OCI-LY1 (cell line): ENCODE data around the gene NMT1.

Source experiments
- H2AFZ ChIP-seq: fragments of 200-600 bp; sonication (generic), shearing (Covaris generic); 2 replicates; pipeline ENCODE4 v1.6.0; 2014; ENCODE audit warnings: antibody characterized with exemption, mild to moderate bottlenecking, low read length
- H3F3A ChIP-seq: fragments of 200-600 bp; sonication (generic), shearing (Covaris generic); 2 replicates; pipeline ENCODE4 v1.6.0; 2014; ENCODE audit warnings: mild to moderate bottlenecking, antibody characterized with exemption, low read length, moderate library complexity; ENCODE audit not compliant: insufficient read depth
- H3K27ac ChIP-seq: fragments of 200-600 bp; sonication (generic); 2 replicates; pipeline ENCODE4 v1.5.1; 2014; ENCODE audit warnings: low read length, mixed run types, mild to moderate bottlenecking, low read depth; ENCODE audit not compliant: poor library complexity, severe bottlenecking
- H3K27me3 ChIP-seq: fragments of 200-600 bp; sonication (generic); 2 replicates; pipeline ENCODE4 v1.6.0; 2014; ENCODE audit warnings: antibody characterized with exemption, mild to moderate bottlenecking, low read length, moderate library complexity; ENCODE audit not compliant: insufficient read depth
- H3K36me3 ChIP-seq: fragments of 200-600 bp; sonication (generic); 2 replicates; pipeline ENCODE4 v1.6.1; 2014; ENCODE audit warnings: mild to moderate bottlenecking, antibody characterized with exemption, low read length, moderate library complexity, mixed read lengths; ENCODE audit not compliant: insufficient read depth
- H3K4me1 ChIP-seq: fragments of 200-600 bp; sonication (generic); 2 replicates; pipeline ENCODE4 v1.5.1; 2014; ENCODE audit warnings: mild to moderate bottlenecking, low read length, moderate library complexity; ENCODE audit not compliant: insufficient read depth, severe bottlenecking
- H3K4me2 ChIP-seq: fragments of 200-600 bp; sonication (generic), shearing (Covaris generic); 2 replicates; pipeline ENCODE4 v1.6.1; 2014; ENCODE audit warnings: low read length
- H3K4me3 ChIP-seq: fragments of 200-600 bp; sonication (generic); 2 replicates; pipeline ENCODE4 v1.5.1; 2014; ENCODE audit warnings: low read length, low read depth, mild to moderate bottlenecking, mixed read lengths; ENCODE audit not compliant: poor library complexity, severe bottlenecking
- H3K79me2 ChIP-seq: fragments of 200-600 bp; shearing (Covaris generic); 2 replicates; pipeline ENCODE4 v1.6.1; 2016; ENCODE audit warnings: mixed run types, low read length, mixed read lengths; ENCODE audit not compliant: insufficient read depth
- H3K9ac ChIP-seq: fragments of 200-600 bp; sonication (generic), shearing (Covaris generic); 2 replicates; pipeline ENCODE4 v1.6.1; 2014; ENCODE audit warnings: mild to moderate bottlenecking, low read length, mixed read lengths
- H3K9me2 ChIP-seq: fragments of 200-600 bp; sonication (generic), shearing (Covaris generic); 2 replicates; pipeline ENCODE4 v1.6.1; 2014; ENCODE audit warnings: low read depth, mild to moderate bottlenecking, low read length, mixed read lengths
- H3K9me3 ChIP-seq: fragments of 200-600 bp; shearing (Covaris generic); 2 replicates; pipeline ENCODE4 v1.6.1; 2014; ENCODE audit warnings: low read length, mixed read lengths
- H4K20me1 ChIP-seq: fragments of 200-600 bp; sonication (generic), shearing (Covaris generic); 2 replicates; pipeline ENCODE4 v1.6.0; 2016; ENCODE audit warnings: mild to moderate bottlenecking, low read length; ENCODE audit not compliant: insufficient read depth
- EZH2 ChIP-seq: fragments of 200-600 bp; sonication (generic), shearing (Covaris generic); IDR thresholded peaks from 2 replicates; pipeline ENCODE4 v1.8.0; 2017; ENCODE audit warnings: borderline replicate concordance, mixed run types, mild to moderate bottlenecking, antibody characterized with exemption, low read length, moderate library complexity, mixed read lengths
- TF ChIP-seq, protein P1 (sequence below): fragments of 200-600 bp; sonication (generic), shearing (Covaris generic); IDR thresholded peaks from 2 replicates; pipeline ENCODE4 v1.5.1; 2017; ENCODE audit warnings: mild to moderate bottlenecking, antibody characterized with exemption, low read length, moderate library complexity, mixed read lengths

Gene NMT1

DNA sequence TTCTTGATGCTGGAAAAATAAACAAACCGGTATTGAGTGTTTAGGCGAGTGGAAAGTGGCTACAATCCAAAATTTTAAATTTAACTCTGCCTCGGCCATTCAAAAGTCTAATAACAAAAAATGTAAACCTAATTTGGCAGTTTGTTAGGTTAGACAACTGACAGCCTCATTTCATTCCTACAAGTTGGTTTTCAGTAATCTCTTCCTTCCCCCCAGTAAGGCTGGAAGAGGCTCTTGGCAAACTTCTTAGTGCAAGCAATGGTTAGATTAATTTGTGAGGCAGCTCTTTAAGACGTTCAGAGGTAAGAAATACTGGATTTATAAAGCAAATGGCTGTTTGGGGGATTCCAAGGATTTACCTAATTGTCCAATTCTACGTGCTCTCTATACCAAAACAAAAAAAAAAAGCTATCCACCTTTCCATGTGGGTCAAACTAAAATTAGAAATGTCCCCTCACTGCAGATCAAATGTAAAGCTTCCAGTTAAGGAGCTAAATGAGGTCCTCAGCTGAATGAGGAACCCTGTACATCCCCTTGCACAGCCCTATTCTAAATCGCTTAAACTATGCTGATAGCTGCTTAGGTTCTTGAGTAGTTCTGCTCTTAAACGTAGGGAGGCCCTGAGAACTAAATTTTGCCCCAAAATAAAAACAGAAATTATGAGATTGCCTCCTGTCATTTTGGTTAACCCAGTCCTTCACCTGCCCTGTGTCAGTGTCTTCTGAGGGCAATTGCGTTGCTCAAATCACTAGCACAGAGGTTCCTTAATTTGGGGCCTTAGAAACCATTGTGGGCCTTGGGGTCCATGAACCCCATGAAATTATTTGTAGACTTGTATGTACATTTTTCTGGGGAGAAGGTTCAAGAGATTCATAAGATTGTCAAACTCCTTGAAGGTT is 90.0 kb downstream of the NMT1 start:
- H3K9me2 ChIP-seq: no peaks in the 10 kb centered on the region
- peaks cover 9% of the 10 kb centered on the region; the same call in 1 of the 2 replicates for H3F3A ChIP-seq
- no peak overlapping the region for H3K9ac ChIP-seq
- no peaks in the 10 kb centered on the region for H3K27me3 ChIP-seq
- H2AFZ ChIP-seq: no peak overlapping the region
- H4K20me1 ChIP-seq: no peaks in the 10 kb centered on the region
- H3K36me3 ChIP-seq: no peaks in the 10 kb centered on the region
- peak overlapping the region; percentile 82; the same call in 1 of the 2 replicates for H3K4me2 ChIP-seq
- H3K9me3 ChIP-seq: no peaks in the 10 kb centered on the region
- no peaks in the 10 kb centered on the region for H3K79me2 ChIP-seq
- H3K27ac ChIP-seq: no peak overlapping the region
- TF ChIP-seq EZH2: no peak
- TF ChIP-seq, protein P1, sequence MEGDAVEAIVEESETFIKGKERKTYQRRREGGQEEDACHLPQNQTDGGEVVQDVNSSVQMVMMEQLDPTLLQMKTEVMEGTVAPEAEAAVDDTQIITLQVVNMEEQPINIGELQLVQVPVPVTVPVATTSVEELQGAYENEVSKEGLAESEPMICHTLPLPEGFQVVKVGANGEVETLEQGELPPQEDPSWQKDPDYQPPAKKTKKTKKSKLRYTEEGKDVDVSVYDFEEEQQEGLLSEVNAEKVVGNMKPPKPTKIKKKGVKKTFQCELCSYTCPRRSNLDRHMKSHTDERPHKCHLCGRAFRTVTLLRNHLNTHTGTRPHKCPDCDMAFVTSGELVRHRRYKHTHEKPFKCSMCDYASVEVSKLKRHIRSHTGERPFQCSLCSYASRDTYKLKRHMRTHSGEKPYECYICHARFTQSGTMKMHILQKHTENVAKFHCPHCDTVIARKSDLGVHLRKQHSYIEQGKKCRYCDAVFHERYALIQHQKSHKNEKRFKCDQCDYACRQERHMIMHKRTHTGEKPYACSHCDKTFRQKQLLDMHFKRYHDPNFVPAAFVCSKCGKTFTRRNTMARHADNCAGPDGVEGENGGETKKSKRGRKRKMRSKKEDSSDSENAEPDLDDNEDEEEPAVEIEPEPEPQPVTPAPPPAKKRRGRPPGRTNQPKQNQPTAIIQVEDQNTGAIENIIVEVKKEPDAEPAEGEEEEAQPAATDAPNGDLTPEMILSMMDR: no peak
- H3K4me1 ChIP-seq: peaks cover 40% of the 10 kb centered on the region
- H3K4me3 ChIP-seq: peak overlapping the region; percentile 57

DNA sequence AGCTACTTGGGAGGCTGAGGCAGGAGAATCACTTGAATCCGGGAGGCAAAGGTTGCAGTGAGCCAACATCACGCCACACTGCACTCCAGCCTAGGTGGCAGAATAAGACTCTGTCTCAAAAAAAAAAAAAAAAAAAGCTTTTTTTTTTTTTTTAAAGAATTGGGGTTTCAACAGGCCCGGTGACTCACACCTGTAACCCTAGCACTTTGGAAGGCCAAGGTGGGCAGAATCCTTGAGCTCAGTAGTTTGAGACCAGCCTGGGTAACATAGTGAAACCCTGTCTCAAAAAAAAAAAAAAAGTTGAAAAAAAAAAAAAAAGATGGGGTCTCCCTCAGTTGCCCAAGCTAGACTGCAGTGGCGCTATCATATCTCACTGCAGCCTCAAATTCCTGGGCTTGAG is 93.9 kb downstream of the NMT1 start:
- Histone ChIP-seq H3F3A (peaks cover 9% of the 10 kb centered on the region; the same call in 1 of the 2 replicates), H3K36me3 (peaks cover 8% of the 10 kb centered on the region), H3K79me2 (peaks cover under 1% of the 10 kb centered on the region; the same call in 1 of the 2 replicates), H2AFZ (no peak overlapping the region), H4K20me1 (no peaks in the 10 kb centered on the region), H3K27me3 (no peaks in the 10 kb centered on the region), H3K27ac (no peak overlapping the region), H3K9me3 (no peaks in the 10 kb centered on the region), H3K4me3 (no peak overlapping the region), H3K4me2 (no peak overlapping the region), H3K9me2 (no peaks in the 10 kb centered on the region), H3K9ac (no peak overlapping the region), H3K4me1 (peaks cover 24% of the 10 kb centered on the region)
- no peak for TF ChIP-seq EZH2
- TF ChIP-seq, protein P1: no peak

DNA sequence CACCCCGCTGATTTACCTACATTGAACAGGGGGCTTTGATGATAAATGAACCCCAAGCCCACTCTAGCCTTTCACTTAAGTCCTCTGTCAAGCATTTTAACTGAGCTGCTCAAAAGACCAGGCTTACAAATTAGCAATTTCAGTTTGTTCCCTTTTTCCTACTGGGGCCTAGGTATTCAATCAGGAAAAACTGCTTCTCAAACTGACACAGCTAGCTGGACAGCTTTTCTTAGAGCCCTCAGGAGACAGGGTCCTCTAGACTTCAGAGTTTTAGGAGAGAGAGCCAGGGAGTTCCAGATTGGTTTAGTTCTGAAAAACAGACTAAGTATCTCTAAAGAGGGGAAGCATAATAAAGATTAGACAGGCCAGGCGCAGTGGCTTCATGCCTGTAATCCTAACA is 94.4 kb downstream of the NMT1 start:
- Histone ChIP-seq H3F3A (peaks cover 9% of the 10 kb centered on the region; the same call in 1 of the 2 replicates), H3K36me3 (peaks cover 8% of the 10 kb centered on the region), H3K27me3 (no peaks in the 10 kb centered on the region), H3K9ac (no peak overlapping the region), H2AFZ (no peak overlapping the region), H3K4me1 (peaks cover 23% of the 10 kb centered on the region), H3K79me2 (peaks cover 5% of the 10 kb centered on the region), H3K27ac (no peak overlapping the region), H3K9me3 (no peaks in the 10 kb centered on the region), H3K4me3 (no peak overlapping the region), H4K20me1 (no peaks in the 10 kb centered on the region), H3K4me2 (no peak overlapping the region), H3K9me2 (no peaks in the 10 kb centered on the region)
- TF ChIP-seq, protein P1: no peak
- TF ChIP-seq EZH2: no peak
